H9 (cell line): ENCODE measurements around the gene TCF7L1. TPM values are rescaled to one million over a fixed set of nuclear protein-coding genes. Genes with fewer than 3 reads are reported as not detected.

Source experiments
- DNase-seq: peaks from one replicate; pipeline ENCODE4 v3.0.0-alpha.2; 2017
- H2AFZ ChIP-seq: one replicate; pipeline ENCODE4 v1.6.1; 2013; ENCODE audit warnings: mild to moderate bottlenecking, low read length, control low read depth, moderate library complexity
- H2AK5ac ChIP-seq: 2 replicates; pipeline ENCODE4 v1.6.1; 2013; ENCODE audit warnings: low read length, control low read depth, mixed read lengths; ENCODE audit not compliant: insufficient read length
- H2BK120ac ChIP-seq: one replicate; pipeline ENCODE4 v1.6.1; 2013; ENCODE audit warnings: low read depth, mild to moderate bottlenecking, low read length, control low read depth, inconsistent platforms; ENCODE audit not compliant: poor library complexity, severe bottlenecking
- H2BK12ac ChIP-seq: 2 replicates; pipeline ENCODE4 v1.6.1; 2013; ENCODE audit warnings: low read length, control low read depth, mixed read lengths, low read depth; ENCODE audit not compliant: insufficient read length
- H2BK15ac ChIP-seq: 2 replicates; pipeline ENCODE4 v1.6.1; 2013; ENCODE audit warnings: low read depth, low read length, control low read depth
- H2BK20ac ChIP-seq: one replicate; pipeline ENCODE4 v1.6.1; 2013; ENCODE audit warnings: low read depth, mild to moderate bottlenecking, low read length, control low read depth, inconsistent platforms; ENCODE audit not compliant: poor library complexity, severe bottlenecking
- H2BK5ac ChIP-seq: 2 replicates; pipeline ENCODE4 v1.6.1; 2013; ENCODE audit warnings: low read length, control low read depth, mixed read lengths; ENCODE audit not compliant: insufficient read length
- H3K14ac ChIP-seq: 2 replicates; pipeline ENCODE4 v1.6.1; 2013; ENCODE audit warnings: low read length, control low read depth; ENCODE audit not compliant: insufficient read depth
- H3K18ac ChIP-seq: 2 replicates; pipeline ENCODE4 v1.6.1; 2013; ENCODE audit warnings: low read depth, mild to moderate bottlenecking, mixed read lengths, low read length, control low read depth; ENCODE audit not compliant: insufficient read length
- H3K23ac ChIP-seq: 2 replicates; pipeline ENCODE4 v1.6.1; 2013; ENCODE audit warnings: low read length, control low read depth, mixed read lengths, low read depth; ENCODE audit not compliant: insufficient read length
- H3K23me2 ChIP-seq: 2 replicates; pipeline ENCODE4 v1.6.1; 2013; ENCODE audit warnings: low read depth, mild to moderate bottlenecking, mixed read lengths, low read length, control low read depth; ENCODE audit not compliant: insufficient read length, poor library complexity, severe bottlenecking
- H3K27ac ChIP-seq: 2 replicates; pipeline ENCODE4 v1.5.1; 2013; ENCODE audit warnings: low read length, control low read depth, mixed read lengths, low read depth; ENCODE audit not compliant: insufficient read length
- H3K27me3 ChIP-seq: 2 replicates; pipeline ENCODE4 v1.6.1; 2013; ENCODE audit warnings: low read length, control low read depth, inconsistent platforms; ENCODE audit not compliant: insufficient read depth
- H3K4ac ChIP-seq: 2 replicates; pipeline ENCODE4 v1.6.1; 2013; ENCODE audit warnings: low read depth, mild to moderate bottlenecking, control low read depth, inconsistent platforms, low read length, moderate library complexity
- H3K4me1 ChIP-seq: 2 replicates; pipeline ENCODE4 v1.6.1; 2013; ENCODE audit warnings: low read length, control low read depth, inconsistent platforms; ENCODE audit not compliant: insufficient read depth
- H3K4me2 ChIP-seq: 2 replicates; pipeline ENCODE4 v1.6.1; 2013; ENCODE audit warnings: low read length, control low read depth, mixed read lengths; ENCODE audit not compliant: insufficient read length, insufficient read depth
- H3K56ac ChIP-seq: 2 replicates; pipeline ENCODE4 v1.6.1; 2013; ENCODE audit warnings: low read depth, mild to moderate bottlenecking, mixed read lengths, low read length, control low read depth; ENCODE audit not compliant: insufficient read length
- H3K79me1 ChIP-seq: 2 replicates; pipeline ENCODE4 v1.6.1; 2013; ENCODE audit warnings: low read depth, mild to moderate bottlenecking, moderate library complexity, low read length, control low read depth, inconsistent platforms; ENCODE audit not compliant: insufficient read depth, poor library complexity, severe bottlenecking
- H3K79me2 ChIP-seq: 2 replicates; pipeline ENCODE4 v1.6.1; 2013; ENCODE audit warnings: low read length, control low read depth, inconsistent platforms; ENCODE audit not compliant: insufficient read depth
- H3K9ac ChIP-seq: 2 replicates; pipeline ENCODE4 v1.6.1; 2013; ENCODE audit warnings: low read length, control low read depth, mixed read lengths; ENCODE audit not compliant: insufficient read length; ENCODE audit errors: extremely low read depth
- H3K9me3 ChIP-seq: one replicate; pipeline ENCODE4 v1.6.1; 2013; ENCODE audit warnings: low read depth, low read length, inconsistent platforms; ENCODE audit not compliant: control insufficient read depth
- H3T11ph ChIP-seq: one replicate; pipeline ENCODE4 v1.6.1; 2013; ENCODE audit warnings: mild to moderate bottlenecking, low read length, control low read depth, inconsistent platforms
- H4K20me1 ChIP-seq: one replicate; pipeline ENCODE4 v1.6.1; 2013; ENCODE audit not compliant: control insufficient read depth, insufficient read length, insufficient read depth
- H4K5ac ChIP-seq: 2 replicates; pipeline ENCODE4 v1.6.1; 2013; ENCODE audit warnings: low read depth, mild to moderate bottlenecking, mixed read lengths, low read length, control low read depth; ENCODE audit not compliant: insufficient read length
- H4K8ac ChIP-seq: replicated peaks from 2 replicates; pipeline ENCODE4 v1.6.1; 2013; ENCODE audit warnings: low read length, control low read depth, mixed read lengths, low read depth; ENCODE audit not compliant: insufficient read length
- H4K91ac ChIP-seq: 2 replicates; pipeline ENCODE4 v1.6.1; 2013; ENCODE audit warnings: low read depth, mild to moderate bottlenecking, moderate library complexity, mixed read lengths, low read length, control low read depth; ENCODE audit not compliant: insufficient read length
- H3K27ac Mint-ChIP-seq, 3 experiments: 2 replicates in 2 of 3; 3 replicates in 1 of 3; pipeline ENCODE4 v1.8.0; 2020 to 2021; ENCODE audit warnings: mixed read lengths in 3 of 3, mild to moderate bottlenecking in 1 of 3, moderate library complexity in 1 of 3
- H3K27me3 Mint-ChIP-seq: 2 replicates; pipeline ENCODE4 v1.8.0; 2021; ENCODE audit warnings: low read depth, mild to moderate bottlenecking, moderate library complexity, mixed read lengths
- H3K36me3 Mint-ChIP-seq, 3 experiments: 2 replicates in 2 of 3; 3 replicates in 1 of 3; pipeline ENCODE4 v1.8.0; 2020 to 2021; ENCODE audit warnings: low read depth in 3 of 3, mixed read lengths in 3 of 3; ENCODE audit not compliant: insufficient read depth in 1 of 3
- H3K4me1 Mint-ChIP-seq, 2 experiments: 2 replicates each; pipeline ENCODE4 v1.8.0; 2020; ENCODE audit warnings: mixed read lengths in 2 of 2
- H3K4me3 Mint-ChIP-seq, 2 experiments: 2 replicates in 1 of 2; 3 replicates in 1 of 2; pipeline ENCODE4 v1.8.0; 2020 to 2021; ENCODE audit warnings: mild to moderate bottlenecking in 2 of 2, mixed read lengths in 2 of 2, moderate library complexity in 1 of 2
- H3K9me3 Mint-ChIP-seq, 2 experiments: 2 replicates in 1 of 2; 3 replicates in 1 of 2; pipeline ENCODE4 v1.8.0; 2020; ENCODE audit warnings: mild to moderate bottlenecking in 2 of 2, mixed read lengths in 2 of 2, moderate library complexity in 1 of 2
- CTCF ChIP-seq: fragments of 200-600 bp; sonication (generic); conservative IDR thresholded peaks from 3 replicates; pipeline ENCODE4 v1.8.0; 2021; ENCODE audit warnings: antibody characterized with exemption, mild to moderate bottlenecking
- WGBS: extraction: QIAGEN DNeasy Blood & Tissue Kit; methylation state at CpG from one replicate; pipeline ENCODE4 v1.1.7; 2013; ENCODE audit warnings: missing lambda C conversion rate, low lambda C conversion rate, mixed read lengths; ENCODE audit not compliant: insufficient read length; ENCODE audit errors: extremely low coverage; 5-methylcytosine and 5-hydroxymethylcytosine counted together
- total RNA-seq: library from RNA; stranded (reverse); gene quantifications from 2 replicates; pipeline ENCODE4 v1.2.1, GENCODE V29; 2021

TCF7L1 gene
- total RNA-seq, 1 experiment from 2014 or later = 112 TPM

- Histone ChIP-seq H4K8ac (no peak overlapping the region), H4K91ac (no peak overlapping the region), H3K9ac (no peak overlapping the region), H3K14ac (no peak overlapping the region), H3K9me3 (no peaks in the 10 kb centered on the region), H3K79me1 (peaks cover 5% of the 10 kb centered on the region), H2BK12ac (no peak overlapping the region), H3K4me1 (peaks cover 15% of the 10 kb centered on the region; the same call in 1 of the 2 replicates), H3K4me2 (no peak overlapping the region), H2AFZ (no peak overlapping the region), H3K27ac (no peak overlapping the region), H2BK5ac (no peak overlapping the region), H3K79me2 (peaks cover 19% of the 10 kb centered on the region; the same call in 1 of the 2 replicates), H2BK20ac (no peak overlapping the region), H3K23me2 (no peaks in the 10 kb centered on the region), H3K27me3 (no peaks in the 10 kb centered on the region), H3K18ac (no peak overlapping the region), H4K5ac (no peak overlapping the region), H2BK120ac (no peak overlapping the region), H4K20me1 (no peaks in the 10 kb centered on the region), H2AK5ac (no peak overlapping the region), H2BK15ac (no peak overlapping the region), H3T11ph (no peak overlapping the region), H3K4ac (no peak overlapping the region), H3K23ac (no peak overlapping the region), H3K56ac (no peak overlapping the region)
- no peak overlapping the region for H3K4me3 Mint-ChIP-seq
- peaks cover 52 to 53% of the 10 kb centered on the region in 2 experiments for H3K4me1 Mint-ChIP-seq
- H3K27ac Mint-ChIP-seq = peak overlapping the region in 2 of 3 experiments; percentile 1 to 22; a peak in 2 of 7 replicates
- DNase-seq = no peak
- no peaks in the 10 kb centered on the region for H3K9me3 Mint-ChIP-seq
- H3K27me3 Mint-ChIP-seq = no peaks in the 10 kb centered on the region
- no CpG with 5 or more reads among the region's 1 CpG for WGBS
- no peak for TF ChIP-seq CTCF
- peaks cover 0 to 12% (median 5%) of the 10 kb centered on the region in 3 experiments; a peak in 3 of 7 replicates for H3K36me3 Mint-ChIP-seq
Measured at GRCh38 chr2:85209887-85210286, 76.7 kb downstream of the TCF7L1 start.
